Dermis lymphatic vessel endothelial cell (primary cell): ENCODE data around the gene NCOR2. TPM values are rescaled to one million over a fixed set of nuclear protein-coding genes. Genes with fewer than 3 reads are reported as not detected.

ENCODE experiments used
- total RNA-seq: library from RNA; depleted of rRNA; stranded (reverse); fragments of >200 nt; gene quantifications from 2 replicates; pipeline ENCODE4 v1.2.1, GENCODE V29; 2014

The NCOR2 gene
- 9.0 and 12.7 TPM in 2 replicates for total RNA-seq

GRCh38 chr12:124566997-124567672 is at the start of gene NCOR2:
Gene NCOR2, minus strand, starts transcription at chr12:124567612. Its CDS starts 72,361 bp downstream, at chr12:124495251.

